Endometrial microvascular endothelial cells (primary cell): Measurements from ENCODE around the gene DDX49. TPM values are rescaled to one million over a fixed set of nuclear protein-coding genes. Genes with fewer than 3 reads are reported as not detected.

Source experiments
- in situ Hi-C: cut with HindIII; loops from 2 replicates; pipeline ENCODE4 v1.10.0; 2017; ENCODE audit warnings: low sequenced_read_pairs, low pct_unique_long_range_greater_than_20kb; ENCODE audit errors: inconsistent ontology term
- total RNA-seq: library from RNA; depleted of rRNA; stranded (reverse); fragments of >200 nt; gene quantifications from one replicate; pipeline ENCODE4 v1.2.3, GENCODE V29; 2015; ENCODE audit errors: inconsistent ontology term

The DDX49 gene
- total RNA-seq: 97.8 TPM

DNA sequence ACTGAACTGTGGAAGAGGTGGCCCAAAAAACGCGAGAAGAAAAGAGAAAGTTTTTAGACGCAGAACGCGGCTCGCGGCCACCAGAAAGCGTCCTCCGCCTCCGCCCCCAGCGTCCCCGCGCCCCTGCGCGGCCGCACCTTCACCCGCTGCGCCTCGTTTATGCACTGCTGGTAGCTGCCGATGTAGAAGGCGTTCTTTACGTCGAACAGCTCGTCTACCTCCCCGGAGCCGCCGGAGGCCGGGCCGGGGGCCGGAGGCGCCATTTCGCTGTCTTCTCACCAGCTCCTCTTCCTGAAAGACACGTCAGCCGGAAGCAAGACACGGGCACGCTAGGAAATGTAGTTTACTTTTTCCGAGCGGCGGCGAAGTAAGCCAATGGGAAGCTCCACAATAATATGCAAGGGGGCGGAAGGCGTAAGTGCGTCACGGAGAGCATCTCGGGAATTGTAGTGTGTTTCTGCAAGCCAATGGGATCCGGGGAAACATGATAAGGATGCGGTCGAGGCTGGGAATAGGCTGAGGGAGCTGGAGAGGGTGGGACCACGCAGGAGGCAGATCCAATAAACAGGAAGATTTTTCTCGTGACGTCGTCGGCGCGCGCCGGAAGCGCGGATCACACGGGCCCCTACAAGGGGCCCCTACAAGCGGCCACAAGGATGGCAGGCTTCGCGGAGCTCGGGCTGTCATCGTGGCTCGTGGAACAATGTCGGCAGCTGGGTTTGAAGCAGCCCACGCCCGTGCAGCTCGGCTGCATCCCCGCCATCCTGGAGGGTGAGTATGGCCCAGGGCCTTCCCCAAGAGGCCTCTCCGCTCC, at the start of gene DDX49, which contains the start of gene COPE:
Gene DDX49 (plus strand): TSS at position 630 of the 814 bp plus-strand sequence. CDS start 27 bp downstream, at position 657.
Gene COPE (minus strand): TSS at position 302 of the 814 bp plus-strand sequence. CDS start 39 bp downstream, at position 263.
- in situ Hi-C loops: no loop called here

DNA sequence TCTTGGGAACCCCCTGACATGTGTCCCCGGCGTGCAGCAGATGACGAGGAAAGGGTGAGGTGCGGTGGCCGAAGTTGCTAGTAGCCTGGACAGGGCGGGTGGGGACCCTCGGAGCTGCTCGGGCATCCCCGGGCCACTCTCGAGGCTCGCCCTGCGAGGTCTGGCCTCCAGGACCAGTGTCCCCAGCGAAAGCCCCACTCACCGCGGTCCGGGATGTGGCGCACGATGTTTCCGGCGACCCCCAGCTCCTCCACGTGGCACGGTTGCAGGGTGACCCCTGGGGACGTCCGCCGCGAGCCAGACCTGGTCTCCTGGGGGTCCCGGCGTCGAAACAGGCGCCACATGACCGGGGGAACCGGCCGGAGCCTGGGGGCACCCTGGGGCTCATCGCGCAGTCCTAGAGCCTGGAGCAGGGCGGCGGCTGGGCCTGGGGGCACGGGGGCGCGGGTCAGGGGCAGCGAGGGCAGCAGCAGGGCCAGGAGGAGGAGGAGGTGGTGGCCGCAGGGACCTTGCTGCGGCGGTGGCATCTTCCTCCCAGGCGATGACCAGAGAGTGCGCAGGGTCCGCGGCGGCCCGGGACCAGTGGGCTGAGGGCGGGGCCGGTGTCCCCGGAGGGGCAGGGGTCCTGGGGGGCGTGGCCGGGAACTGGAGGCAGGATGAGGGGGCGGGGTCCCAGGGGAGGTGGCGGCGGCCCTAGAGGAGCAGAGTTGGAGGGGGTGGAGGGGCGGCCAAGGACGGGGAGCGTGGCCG, 49.6 kb upstream of the DDX49 start:
- in situ Hi-C loops: no loop called here

DNA sequence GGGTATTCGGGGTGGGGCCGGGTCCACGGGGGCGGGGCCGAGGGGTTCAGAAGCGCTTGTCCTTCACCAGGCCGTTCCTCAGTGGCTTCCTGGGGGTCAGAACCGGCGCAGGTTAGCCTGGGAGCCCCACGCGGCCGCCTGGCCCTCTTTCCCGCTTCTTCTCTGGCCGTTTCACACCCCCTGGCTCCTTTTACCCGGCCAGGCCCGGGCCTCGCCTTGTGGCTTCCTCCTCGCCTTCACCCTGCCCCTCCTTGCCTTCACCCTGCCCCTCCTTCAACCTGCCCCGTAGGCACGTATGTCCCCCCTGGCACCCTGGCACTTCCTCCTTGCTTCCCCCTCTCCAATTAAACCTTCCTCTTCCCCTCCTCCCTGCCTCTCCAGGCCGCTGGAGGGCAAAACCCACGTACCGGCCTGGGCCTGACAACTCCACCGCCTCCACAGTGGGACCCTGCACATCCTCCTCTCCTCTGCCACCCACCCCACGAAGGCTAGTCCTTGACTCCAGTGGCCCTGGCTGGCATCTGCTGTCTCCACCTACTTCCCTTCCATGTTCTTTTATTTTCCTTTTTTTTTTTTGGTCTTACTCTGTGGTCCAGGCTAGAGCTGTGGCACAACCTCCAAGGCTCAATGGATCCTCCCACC, 48.9 kb upstream of the DDX49 start:
- in situ Hi-C loops: no loop called here

DNA sequence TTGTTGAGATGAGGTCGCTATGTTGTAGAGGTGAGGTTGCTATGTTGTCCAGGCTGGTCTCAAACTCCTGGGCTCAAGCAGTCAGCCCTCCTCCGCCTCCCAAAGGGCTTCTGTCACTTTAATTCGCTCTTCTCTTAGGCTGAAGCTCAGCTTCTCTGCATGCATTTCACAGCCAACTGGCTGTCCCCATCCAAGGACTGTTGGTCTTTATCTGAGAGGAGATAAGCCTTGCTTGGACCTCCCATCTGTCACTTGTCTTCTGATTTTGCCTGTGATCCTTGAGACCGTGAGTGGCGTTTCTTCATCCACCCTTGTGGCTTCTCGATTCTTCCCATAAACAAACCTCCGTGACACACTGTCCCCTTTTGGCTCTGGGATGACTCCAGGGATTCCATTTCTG, 48.0 kb upstream of the DDX49 start:
- in situ Hi-C loops: no loop called here

DNA sequence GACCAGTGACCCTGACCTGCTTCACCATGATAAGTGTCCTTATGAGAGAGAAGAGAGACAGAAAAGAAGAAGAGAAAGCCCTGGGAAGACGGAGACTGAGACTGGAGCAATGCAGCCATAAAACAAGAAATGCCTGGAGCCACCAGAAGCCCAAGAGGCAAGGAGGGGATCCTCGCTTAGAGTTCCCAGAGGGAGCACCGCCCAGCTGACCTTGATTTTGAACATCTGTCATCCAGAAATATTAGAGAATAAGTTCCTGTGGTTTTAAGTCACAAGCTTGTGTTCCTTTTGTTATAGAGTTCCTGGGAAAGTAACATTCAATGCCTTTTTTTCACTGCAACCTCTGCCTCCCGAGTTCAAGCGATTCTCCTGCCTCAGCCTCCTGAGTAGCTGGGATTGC, 43.8 kb upstream of the DDX49 start:
- in situ Hi-C loops: no loop called here

- in situ Hi-C loops: no loop called here
Observed at GRCh38 chr19:18876865-18877264, 42.6 kb upstream of the DDX49 start.

GRCh38 chr19:18878058-18878797, 41.3 kb upstream of the DDX49 start:
- in situ Hi-C loops: no loop called here

- in situ Hi-C loops: no loop called here
Observed at GRCh38 chr19:18878858-18879578, 40.5 kb upstream of the DDX49 start.

DNA sequence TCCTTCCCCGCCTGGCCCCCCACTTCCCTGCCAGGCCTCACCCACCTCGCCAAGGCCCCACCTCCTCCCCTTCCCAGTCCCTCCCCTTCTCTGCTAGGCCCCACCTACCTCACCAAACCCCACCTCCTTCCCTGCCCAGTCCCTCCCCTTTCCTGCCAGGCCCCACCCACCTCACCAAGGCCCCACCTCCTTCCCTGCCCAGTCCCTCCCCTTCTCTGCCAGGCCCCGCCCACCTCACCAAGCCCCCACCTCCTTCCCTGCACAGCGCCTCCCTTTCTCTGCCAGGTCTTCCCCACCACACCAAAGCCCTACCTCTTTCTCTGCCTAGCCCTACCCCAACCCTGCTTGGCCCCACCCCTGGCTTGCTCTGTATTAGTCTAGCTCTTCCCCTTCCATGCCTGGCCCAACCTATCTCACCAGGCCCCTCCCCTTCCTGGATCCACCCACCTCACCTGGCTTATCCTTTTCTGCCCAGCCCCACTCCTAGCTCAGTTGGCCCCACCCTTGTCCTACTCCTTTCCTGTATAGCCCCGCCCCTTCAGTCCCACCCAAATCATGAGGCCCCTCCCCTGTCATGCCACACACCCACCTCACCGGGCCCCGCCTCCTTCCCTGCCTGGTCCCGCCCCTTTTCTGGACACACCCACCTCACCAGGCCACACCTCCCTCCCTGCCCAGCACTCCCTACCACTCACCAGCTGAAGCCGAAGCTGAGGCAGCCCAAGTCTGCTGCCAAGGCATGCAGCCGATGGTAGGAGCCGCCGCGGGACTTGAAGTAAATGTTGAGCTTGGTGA, 39.7 kb upstream of the DDX49 start:
- in situ Hi-C loops: no loop called here

GRCh38 chr19:18881491-18881890, 38.0 kb upstream of the DDX49 start:
- in situ Hi-C loops: no loop called here

- in situ Hi-C loops: no loop called here
Observed at GRCh38 chr19:18883526-18884304, 35.8 kb upstream of the DDX49 start.

GRCh38 chr19:18886972-18887371, 32.5 kb upstream of the DDX49 start:
- in situ Hi-C loops: no loop called here

DNA sequence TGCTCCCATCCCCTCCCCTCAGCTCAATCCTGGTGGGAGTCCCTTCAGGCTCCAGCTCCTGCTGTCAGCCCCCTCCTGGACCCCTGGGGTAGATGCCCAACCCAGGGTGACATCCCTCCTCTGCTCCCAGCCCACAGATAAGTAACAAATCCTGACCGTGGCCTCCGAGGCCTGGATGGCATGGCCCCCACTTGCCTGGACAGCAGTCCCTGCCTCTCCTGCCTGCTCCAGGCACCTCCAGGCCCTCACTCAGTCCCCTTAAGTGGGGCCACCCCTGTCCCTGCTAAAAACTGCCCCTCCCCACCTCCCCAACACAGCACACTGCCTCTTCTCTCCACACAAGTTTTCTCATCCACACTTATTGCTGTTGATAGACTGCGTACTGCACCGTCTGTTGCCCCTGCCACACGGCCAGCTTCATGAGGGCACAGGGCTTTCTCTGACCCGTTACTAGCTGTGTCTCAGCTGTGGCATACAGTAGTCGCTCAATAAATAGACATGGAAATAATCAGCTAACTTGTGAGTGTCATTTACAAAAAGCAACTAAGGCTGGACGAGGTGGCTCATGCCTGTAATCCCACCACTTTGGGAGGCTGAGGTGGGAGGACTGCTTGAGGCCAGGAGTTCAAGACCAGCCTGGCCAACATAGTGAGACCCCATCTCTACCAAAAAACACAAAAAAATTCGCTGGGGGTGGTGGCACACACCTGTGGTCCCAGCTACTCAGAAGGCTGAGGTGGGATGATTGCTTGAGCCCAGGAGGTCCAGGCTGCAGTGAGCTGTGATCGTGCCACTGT, 29.4 kb upstream of the DDX49 start:
- in situ Hi-C loops: no loop called here

DNA sequence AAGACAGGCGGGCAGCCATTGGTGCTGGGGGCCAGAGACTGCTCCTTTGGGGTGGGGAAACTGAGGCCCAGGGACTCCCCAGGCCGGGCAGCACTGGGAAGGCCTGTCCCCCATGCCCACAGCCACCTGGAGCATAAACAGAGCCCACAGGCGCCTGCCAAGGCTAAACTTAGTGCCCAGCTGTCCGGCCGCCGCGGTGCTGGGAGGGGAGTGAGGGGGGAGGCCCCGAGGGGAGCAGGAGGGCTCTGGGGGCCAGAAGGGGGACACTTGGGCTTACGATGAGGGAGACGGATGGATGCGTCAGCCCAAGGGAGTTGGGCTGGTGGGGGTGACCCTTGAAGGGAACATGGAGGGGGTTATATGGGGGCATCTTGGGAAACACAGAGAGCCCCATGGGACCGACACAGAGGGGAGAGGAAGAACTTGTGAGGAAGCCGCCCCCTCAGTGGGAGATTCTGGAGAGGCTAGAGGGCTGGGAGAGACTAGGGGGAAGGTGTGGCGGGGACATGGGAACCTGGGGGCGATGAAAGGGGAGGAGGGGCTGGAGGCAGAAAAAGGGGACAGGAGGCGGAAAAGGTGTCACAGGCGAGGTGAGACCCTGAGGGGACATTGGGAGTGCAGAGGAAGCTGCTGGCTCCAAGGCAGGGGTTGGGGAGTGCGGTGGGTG, 25.8 kb upstream of the DDX49 start:
- in situ Hi-C loops: no loop called here

GRCh38 chr19:18894254-18895037, 25.1 kb upstream of the DDX49 start:
- in situ Hi-C loops: no loop called here
